HepG2 (cell line): ENCODE data around the gene GNL3. TPM values are rescaled to one million over a fixed set of nuclear protein-coding genes. Genes with fewer than 3 reads are reported as not detected.

Experiments
- ATAC-seq: fragments of 200-7000 bp; cut with Tn5 transposase; 3 replicates; pipeline ENCODE4 v1.9.1; 2020; ENCODE audit warnings: mild to moderate bottlenecking, moderate library complexity
- BruUV-seq: library from RNA; stranded (reverse); fragments of 400-500 nt; replicated peaks from 2 replicates; lab custom pipeline; 2021; lab: Mats Ljungman, UMichigan
- CTCF ChIA-PET: fragments of 300-600 bp; formaldehyde crosslinking; extraction: SDS; loops from one replicate; lab custom pipeline; 2021; ENCODE audit warnings: low total read pairs, inconsistent platforms, low intra/inter-chr PET ratio; lab: Yijun Ruan, JAX
- POLR2A ChIA-PET: fragments of 350-600 bp; sonication (Branson Sonifier 250); formaldehyde crosslinking; loops from one replicate; lab custom pipeline; 2020; ENCODE audit warnings: antibody characterized with exemption, inconsistent platforms; lab: Yijun Ruan, JAX
- DNase-seq: peaks from one replicate; pipeline ENCODE4 v3.0.0-alpha.2; 2015; ENCODE audit warnings: low spot score
- FAIRE-seq: peaks from 3 replicates; lab custom pipeline; 2011; peaks lifted over from hg19 to GRCh38; lab: Jason Lieb, UNC
- H2AFZ ChIP-seq: one replicate; pipeline ENCODE4 v1.6.1; 2011; ENCODE audit warnings: low read length, inconsistent platforms
- H3K27ac ChIP-seq: fragments of 300-600 bp; 3 replicates; pipeline ENCODE4 v1.8.0; 2011; ENCODE audit warnings: mixed run types, mild to moderate bottlenecking, mixed read lengths, low read length, inconsistent platforms; ENCODE audit not compliant: insufficient read depth; ENCODE audit errors: extremely low read length
- H3K27me3 ChIP-seq, 2 experiments: fragments of 200-600 bp in 1 of 2; 2 replicates in 1 of 2; 3 replicates in 1 of 2; pipeline versions ENCODE4 v1.6.0 to v1.8.0; 2011; ENCODE audit warnings: low read length in 2 of 2, mild to moderate bottlenecking in 2 of 2, moderate library complexity in 2 of 2, inconsistent platforms in 1 of 2; ENCODE audit not compliant: insufficient read depth in 2 of 2, control insufficient read depth in 1 of 2
- H3K36me3 ChIP-seq, 2 experiments: fragments of 200-600 bp in 1 of 2; replicated peaks in 1 of 2; 2 replicates in 1 of 2; 3 replicates in 1 of 2; pipeline versions ENCODE4 v1.5.1 to v1.8.0; 2011; ENCODE audit warnings: low read length in 2 of 2, inconsistent platforms in 1 of 2; ENCODE audit not compliant: insufficient read depth in 2 of 2, control insufficient read depth in 1 of 2
- H3K4me1 ChIP-seq: 2 replicates; pipeline ENCODE4 v1.5.1; 2012; ENCODE audit warnings: low read length, inconsistent platforms; ENCODE audit not compliant: insufficient read depth
- H3K4me2 ChIP-seq: 2 replicates; pipeline ENCODE4 v1.6.0; 2011; ENCODE audit warnings: low read depth, low read length, inconsistent platforms
- H3K4me3 ChIP-seq, 3 experiments: fragments of 200-600 bp in 1 of 3; sonication (generic), shearing (Covaris generic) in 1 of 3; replicated peaks in 1 of 3; 2 replicates each; pipeline ENCODE4 v1.5.1; 2011 to 2016; ENCODE audit warnings: low read length in 3 of 3, inconsistent platforms in 2 of 3, low read depth in 2 of 3, mild to moderate bottlenecking in 2 of 3, control low read depth in 1 of 3, mixed read lengths in 1 of 3; ENCODE audit not compliant: insufficient read depth in 1 of 3
- H3K79me2 ChIP-seq: one replicate; pipeline ENCODE4 v1.6.1; 2011; ENCODE audit warnings: low read length, inconsistent platforms; ENCODE audit not compliant: insufficient read depth
- H3K9ac ChIP-seq: 2 replicates; pipeline ENCODE4 v1.6.0; 2011; ENCODE audit warnings: mild to moderate bottlenecking, low read depth, low read length, inconsistent platforms; ENCODE audit not compliant: insufficient read depth
- H3K9me3 ChIP-seq: 2 replicates; pipeline ENCODE4 v1.5.1; 2012; ENCODE audit warnings: mild to moderate bottlenecking, low read length
- H4K20me1 ChIP-seq: 2 replicates; pipeline ENCODE4 v1.6.0; 2011; ENCODE audit warnings: inconsistent platforms, mild to moderate bottlenecking, low read length, moderate library complexity; ENCODE audit not compliant: insufficient read depth
- AGO2 ChIP-seq: fragments of 200-400 bp; formaldehyde crosslinking; optimal IDR thresholded peaks from 2 replicates; pipeline ENCODE3; 2017; ENCODE audit warnings: mild to moderate bottlenecking, low read depth, low read length, moderate library complexity
- BRD4 ChIP-seq: sonication (generic); formaldehyde crosslinking; IDR thresholded peaks from 2 replicates; pipeline ENCODE4 v1.4.0; 2020; ENCODE audit warnings: missing genetic modification reagents
- KAT7 ChIP-seq: IDR thresholded peaks from 2 replicates; pipeline ENCODE4 v1.6.1; 2018; ENCODE audit warnings: borderline replicate concordance, missing compliant biosample characterization
- MAFF ChIP-seq: IDR thresholded peaks from 2 replicates; pipeline ENCODE4 v1.6.1; 2011; ENCODE audit warnings: low read depth, low read length, improper control_type of control experiment
- MAFK ChIP-seq, 2 experiments: IDR thresholded peaks in 1 of 2; conservative IDR thresholded peaks in 1 of 2; 2 replicates each; pipeline ENCODE4 v1.6.1; 2011; ENCODE audit warnings: improper control_type of control experiment in 2 of 2, low read length in 2 of 2
- ONECUT2 ChIP-seq: sonication (generic); formaldehyde crosslinking; IDR thresholded peaks from 2 replicates; pipeline ENCODE4 v1.4.0; 2020; ENCODE audit warnings: missing genetic modification reagents
- RBFOX2 ChIP-seq: fragments of 200-400 bp; formaldehyde crosslinking; IDR thresholded peaks from 2 replicates; pipeline ENCODE4 v1.6.1; 2017; ENCODE audit warnings: low read depth, mild to moderate bottlenecking, low read length
- ZNF501 ChIP-seq: sonication (generic); formaldehyde crosslinking; IDR thresholded peaks from 2 replicates; pipeline ENCODE4 v1.5.1; 2020; ENCODE audit warnings: mild to moderate bottlenecking, moderate library complexity, missing genetic modification reagents
- WGBS: methylation state at CpG from one replicate; pipeline ENCODE4 v1.1.6; 2017; ENCODE audit warnings: low lambda C conversion rate; 5-methylcytosine and 5-hydroxymethylcytosine counted together
- in situ Hi-C: cut with HindIII; loops from 2 replicates; pipeline ENCODE4 v1.10.0; 2017; ENCODE audit warnings: low pct_unique_long_range_greater_than_20kb; ENCODE audit not compliant: extremely low pct_ligation_motif_present
- intact Hi-C: fragments of 100-400 bp; cut with micrococcal nuclease; formaldehyde crosslinking; loops from one replicate; pipeline ENCODE4 v1.10.0; 2022; ENCODE audit not compliant: unreplicated experiment
- polyA plus RNA-seq, 8 experiments: library from polyadenylated mRNA; depleted of rRNA in 3 of 8; stranded (reverse) in 7 of 8; unstranded in 1 of 8; fragments of >200 nt; fragmentation: Illumina TruSeq in 4 of 8; extraction: Trizol in 4 of 8; gene quantifications; 2 replicates each; pipeline versions ENCODE4 v1.2.1 to v1.2.3, GENCODE V29; 2011 to 2016; ENCODE audit warnings: low read depth in 4 of 8, missing spikeins in 1 of 8, mixed read lengths in 1 of 8; ENCODE audit not compliant: insufficient read depth in 1 of 8
- total RNA-seq, 5 experiments: library from RNA; depleted of rRNA; stranded (reverse); fragments of >200 nt; fragmentation: Illumina TruSeq; extraction: Trizol; gene quantifications; 2 replicates each; pipeline ENCODE4 v1.2.3, GENCODE V29; 2016; ENCODE audit warnings: low read depth in 1 of 5
- TF ChIP-seq, protein P1 (sequence below): IDR thresholded peaks from 2 replicates; pipeline ENCODE4 v1.6.1; 2016; ENCODE audit warnings: control low read depth
- TF ChIP-seq, protein P2 (sequence below): IDR thresholded peaks from 2 replicates; pipeline ENCODE4 v1.6.1; 2016; ENCODE audit warnings: low read depth, missing genetic modification reagents, missing compliant biosample characterization

The GNL3 gene
- total and polyA plus RNA-seq, 2 of the 13 experiments (the other 11 are each of a cell fraction or from before 2014, with no cell fraction given) = 129 to 257 TPM

DNA sequence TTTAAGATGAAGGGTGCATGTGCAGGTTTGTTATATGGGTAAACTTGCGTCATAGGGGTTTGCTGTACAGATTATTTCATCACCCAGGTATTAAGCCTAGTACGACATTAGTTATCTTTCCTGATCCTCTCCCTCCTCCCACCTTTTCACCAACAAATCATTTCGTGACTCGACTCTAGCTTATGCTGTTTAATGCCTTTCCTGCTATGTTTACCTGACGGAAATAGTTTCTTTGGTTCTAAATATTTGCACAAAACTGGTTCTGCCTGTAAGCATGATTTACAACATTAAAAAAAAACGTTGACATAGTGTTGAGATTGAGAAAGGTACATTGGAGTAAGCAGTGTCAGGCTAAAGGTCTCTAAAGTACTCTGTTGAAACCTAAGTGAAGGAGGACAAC lies 2.4 kb downstream of the GNL3 start (continued):
- peak; percentile 38; the same call in 1 of the 2 replicates for TF ChIP-seq RBFOX2
- TF ChIP-seq, protein P1, sequence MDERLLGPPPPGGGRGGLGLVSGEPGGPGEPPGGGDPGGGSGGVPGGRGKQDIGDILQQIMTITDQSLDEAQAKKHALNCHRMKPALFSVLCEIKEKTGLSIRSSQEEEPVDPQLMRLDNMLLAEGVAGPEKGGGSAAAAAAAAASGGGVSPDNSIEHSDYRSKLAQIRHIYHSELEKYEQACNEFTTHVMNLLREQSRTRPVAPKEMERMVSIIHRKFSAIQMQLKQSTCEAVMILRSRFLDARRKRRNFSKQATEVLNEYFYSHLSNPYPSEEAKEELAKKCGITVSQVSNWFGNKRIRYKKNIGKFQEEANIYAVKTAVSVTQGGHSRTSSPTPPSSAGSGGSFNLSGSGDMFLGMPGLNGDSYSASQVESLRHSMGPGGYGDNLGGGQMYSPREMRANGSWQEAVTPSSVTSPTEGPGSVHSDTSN (CRISPR knock-in tag) = no peak

DNA sequence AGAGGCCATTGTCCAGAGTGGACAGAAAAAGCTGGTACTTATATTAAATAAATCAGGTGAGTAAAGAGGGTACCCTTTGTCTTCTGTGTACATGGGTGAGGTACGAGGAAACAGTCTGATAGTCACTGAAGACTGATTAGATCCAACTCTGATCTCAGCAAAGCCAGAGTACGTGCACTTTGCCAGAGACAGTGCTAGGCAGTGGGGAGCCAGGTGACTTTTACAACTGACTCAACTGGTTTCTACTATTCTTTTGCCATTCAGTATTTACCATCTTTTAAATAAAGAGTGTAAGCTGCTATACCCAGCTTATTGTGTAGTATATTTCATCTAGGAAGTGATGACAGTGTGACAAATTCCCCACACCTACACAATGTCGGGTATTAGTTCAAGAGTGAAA lies 3.3 kb downstream of the GNL3 start:
- Histone ChIP-seq H3K79me2 (peaks cover 53% of the 10 kb centered on the region), H3K4me1 (peaks cover 64% of the 10 kb centered on the region), H3K27me3 (no peaks in the 10 kb centered on the region; a peak in 1 of 5 replicates), H3K9me3 (no peaks in the 10 kb centered on the region), H2AFZ (no peak overlapping the region), H3K9ac (no peak overlapping the region; the same call in 1 of the 2 replicates)
- ChIA-PET POLR2A (interaction anchor here (1.4 to 12.6 kb wide), 2 partner anchors 10 to 16 kb away, joined by 3 to 118 read pairs; partner anchors contain the start of genes GLT8D1 and SPCS1), CTCF (no interaction called here)
- no peak for ATAC-seq
- in situ Hi-C loops = loop anchor here (10.0 kb wide), 1 partner anchor 234 kb away; the partner anchor contains the start of genes NISCH and TNNC1
- TF ChIP-seq ZNF501 = no peak
- no peak for TF ChIP-seq AGO2
- TF ChIP-seq, all 625 proteins: peak for 0
- intact Hi-C loops = no loop called here
- H4K20me1 ChIP-seq = peaks cover 19% of the 10 kb centered on the region
- BruUV-seq = no TSS peak
- no peak for FAIRE-seq
- H3K4me3 ChIP-seq = no peak overlapping the region
- H3K27ac ChIP-seq = no peak overlapping the region
- no peak for DNase-seq
- H3K4me2 ChIP-seq = peak overlapping the region; percentile 94; the same call in 1 of the 2 replicates
- whole genome bisulfite sequencing = 96% methylated on average over 3 of the region's 3 CpGs
- peaks cover 27 to 68% of the 10 kb centered on the region in 2 experiments for H3K36me3 ChIP-seq

DNA sequence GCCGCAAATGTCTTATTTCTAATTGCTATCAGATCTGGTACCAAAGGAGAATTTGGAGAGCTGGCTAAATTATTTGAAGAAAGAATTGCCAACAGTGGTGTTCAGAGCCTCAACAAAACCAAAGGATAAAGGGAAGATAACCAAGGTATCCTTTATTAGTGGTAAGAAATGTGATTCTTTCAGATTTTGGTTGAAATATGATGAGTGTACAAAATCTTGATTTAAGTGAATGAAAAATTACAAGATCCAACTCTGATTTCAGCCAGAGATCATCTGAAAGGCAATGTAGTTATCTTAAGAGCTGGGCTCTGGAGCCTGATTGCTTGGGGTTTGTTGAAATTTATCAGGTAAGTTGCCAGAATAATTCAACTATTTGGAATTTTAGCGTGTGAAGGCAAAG lies 4.7 kb downstream of the GNL3 start:
- ChIA-PET POLR2A (interaction anchor here (12.6 kb wide), 1 partner anchor 14 kb away, joined by 118 read pairs; the partner anchor contains the start of genes GLT8D1 and SPCS1), CTCF (no interaction called here)
- no peak for ATAC-seq
- peaks cover 19% of the 10 kb centered on the region for H4K20me1 ChIP-seq
- H3K4me3 ChIP-seq = no peak overlapping the region
- H2AFZ ChIP-seq = no peak overlapping the region
- DNase-seq = no peak
- H3K4me1 ChIP-seq = peaks cover 58% of the 10 kb centered on the region
- H3K4me2 ChIP-seq = no peak overlapping the region
- H3K9ac ChIP-seq = no peak overlapping the region
- no peak overlapping the region for H3K27ac ChIP-seq
- no peak for FAIRE-seq
- H3K36me3 ChIP-seq = peaks cover 28 to 82% of the 10 kb centered on the region in 2 experiments
- in situ Hi-C loops (no loop called here), intact Hi-C loops (no loop called here)
- no peaks in the 10 kb centered on the region; a peak in 1 of 5 replicates for H3K27me3 ChIP-seq
- H3K79me2 ChIP-seq = peaks cover 44% of the 10 kb centered on the region
- no peaks in the 10 kb centered on the region for H3K9me3 ChIP-seq
- no TSS peak for BruUV-seq
- WGBS = 100% methylated on average over 2 of the region's 2 CpGs
- peak; percentile 55 for TF ChIP-seq MAFF
- TF ChIP-seq, protein P2, sequence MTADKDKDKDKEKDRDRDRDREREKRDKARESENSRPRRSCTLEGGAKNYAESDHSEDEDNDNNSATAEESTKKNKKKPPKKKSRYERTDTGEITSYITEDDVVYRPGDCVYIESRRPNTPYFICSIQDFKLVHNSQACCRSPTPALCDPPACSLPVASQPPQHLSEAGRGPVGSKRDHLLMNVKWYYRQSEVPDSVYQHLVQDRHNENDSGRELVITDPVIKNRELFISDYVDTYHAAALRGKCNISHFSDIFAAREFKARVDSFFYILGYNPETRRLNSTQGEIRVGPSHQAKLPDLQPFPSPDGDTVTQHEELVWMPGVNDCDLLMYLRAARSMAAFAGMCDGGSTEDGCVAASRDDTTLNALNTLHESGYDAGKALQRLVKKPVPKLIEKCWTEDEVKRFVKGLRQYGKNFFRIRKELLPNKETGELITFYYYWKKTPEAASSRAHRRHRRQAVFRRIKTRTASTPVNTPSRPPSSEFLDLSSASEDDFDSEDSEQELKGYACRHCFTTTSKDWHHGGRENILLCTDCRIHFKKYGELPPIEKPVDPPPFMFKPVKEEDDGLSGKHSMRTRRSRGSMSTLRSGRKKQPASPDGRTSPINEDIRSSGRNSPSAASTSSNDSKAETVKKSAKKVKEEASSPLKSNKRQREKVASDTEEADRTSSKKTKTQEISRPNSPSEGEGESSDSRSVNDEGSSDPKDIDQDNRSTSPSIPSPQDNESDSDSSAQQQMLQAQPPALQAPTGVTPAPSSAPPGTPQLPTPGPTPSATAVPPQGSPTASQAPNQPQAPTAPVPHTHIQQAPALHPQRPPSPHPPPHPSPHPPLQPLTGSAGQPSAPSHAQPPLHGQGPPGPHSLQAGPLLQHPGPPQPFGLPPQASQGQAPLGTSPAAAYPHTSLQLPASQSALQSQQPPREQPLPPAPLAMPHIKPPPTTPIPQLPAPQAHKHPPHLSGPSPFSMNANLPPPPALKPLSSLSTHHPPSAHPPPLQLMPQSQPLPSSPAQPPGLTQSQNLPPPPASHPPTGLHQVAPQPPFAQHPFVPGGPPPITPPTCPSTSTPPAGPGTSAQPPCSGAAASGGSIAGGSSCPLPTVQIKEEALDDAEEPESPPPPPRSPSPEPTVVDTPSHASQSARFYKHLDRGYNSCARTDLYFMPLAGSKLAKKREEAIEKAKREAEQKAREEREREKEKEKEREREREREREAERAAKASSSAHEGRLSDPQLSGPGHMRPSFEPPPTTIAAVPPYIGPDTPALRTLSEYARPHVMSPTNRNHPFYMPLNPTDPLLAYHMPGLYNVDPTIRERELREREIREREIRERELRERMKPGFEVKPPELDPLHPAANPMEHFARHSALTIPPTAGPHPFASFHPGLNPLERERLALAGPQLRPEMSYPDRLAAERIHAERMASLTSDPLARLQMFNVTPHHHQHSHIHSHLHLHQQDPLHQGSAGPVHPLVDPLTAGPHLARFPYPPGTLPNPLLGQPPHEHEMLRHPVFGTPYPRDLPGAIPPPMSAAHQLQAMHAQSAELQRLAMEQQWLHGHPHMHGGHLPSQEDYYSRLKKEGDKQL (CRISPR knock-in tag) = no peak
- TF ChIP-seq BRD4 (CRISPR knock-in tag) = no peak
- TF ChIP-seq MAFK (conservative IDR thresholded peaks at IDR 0.05 in 1 of 2, IDR thresholded peaks at IDR 0.05 in 1 of 2; ENCODE audit: low read length in 2 of 2) = peak; percentile 60 to 74
- TF ChIP-seq ONECUT2 (CRISPR knock-in tag) = no peak
- TF ChIP-seq KAT7 (CRISPR knock-in tag) = no peak
